ENCODE results near the gene PLPPR4. TPM values are rescaled to one million over a fixed set of nuclear protein-coding genes. Genes with fewer than 3 reads are reported as not detected.

PLPPR4 gene
- total RNA-seq, 4 donors from 2014 or later = 1.8 to 7.2 (median 3.4) TPM

DNA sequence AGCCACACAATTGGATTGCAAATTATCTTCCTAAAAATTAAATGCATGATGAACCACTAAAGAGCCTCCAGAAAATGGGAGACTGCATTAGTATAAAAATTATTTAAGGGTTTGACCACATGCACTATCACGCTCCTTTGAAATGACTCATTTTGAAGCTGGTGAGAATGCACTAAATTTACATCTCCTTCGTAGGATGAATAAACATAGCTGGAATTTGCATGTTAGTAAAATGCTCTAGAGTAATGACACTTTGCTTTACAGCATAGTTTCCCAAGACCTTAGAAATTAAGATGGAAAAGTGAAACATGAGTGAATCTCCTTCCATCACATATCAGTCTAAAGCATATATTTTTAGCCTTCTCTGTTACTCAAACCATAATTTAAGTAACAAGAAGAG lies 2.4 kb downstream of the PLPPR4 start:
- Histone ChIP-seq H3K9me3 (no peaks in the 10 kb centered on the region), H3K4me3 (no peak overlapping the region), H3K36me3 (no peaks in the 10 kb centered on the region), H3K27me3 (peaks cover 17% of the 10 kb centered on the region), H3K27ac (no peak overlapping the region), H3K4me1 (peaks cover 11% of the 10 kb centered on the region)
- TF ChIP-seq, protein P1, sequence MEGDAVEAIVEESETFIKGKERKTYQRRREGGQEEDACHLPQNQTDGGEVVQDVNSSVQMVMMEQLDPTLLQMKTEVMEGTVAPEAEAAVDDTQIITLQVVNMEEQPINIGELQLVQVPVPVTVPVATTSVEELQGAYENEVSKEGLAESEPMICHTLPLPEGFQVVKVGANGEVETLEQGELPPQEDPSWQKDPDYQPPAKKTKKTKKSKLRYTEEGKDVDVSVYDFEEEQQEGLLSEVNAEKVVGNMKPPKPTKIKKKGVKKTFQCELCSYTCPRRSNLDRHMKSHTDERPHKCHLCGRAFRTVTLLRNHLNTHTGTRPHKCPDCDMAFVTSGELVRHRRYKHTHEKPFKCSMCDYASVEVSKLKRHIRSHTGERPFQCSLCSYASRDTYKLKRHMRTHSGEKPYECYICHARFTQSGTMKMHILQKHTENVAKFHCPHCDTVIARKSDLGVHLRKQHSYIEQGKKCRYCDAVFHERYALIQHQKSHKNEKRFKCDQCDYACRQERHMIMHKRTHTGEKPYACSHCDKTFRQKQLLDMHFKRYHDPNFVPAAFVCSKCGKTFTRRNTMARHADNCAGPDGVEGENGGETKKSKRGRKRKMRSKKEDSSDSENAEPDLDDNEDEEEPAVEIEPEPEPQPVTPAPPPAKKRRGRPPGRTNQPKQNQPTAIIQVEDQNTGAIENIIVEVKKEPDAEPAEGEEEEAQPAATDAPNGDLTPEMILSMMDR (IDR thresholded peaks at IDR 0.05) = no peak
- TF ChIP-seq EP300 (IDR thresholded peaks at IDR 0.05) = no peak
- TF ChIP-seq POLR2AphosphoS5 (IDR thresholded peaks at IDR 0.05) = no peak
- TF ChIP-seq POLR2A (IDR thresholded peaks at IDR 0.05) = no peak
- 54% methylated on average over 2 of the region's 2 CpGs for WGBS
- no peak for DNase-seq (ENCODE audit: low spot score in 2 of 2)

DNA sequence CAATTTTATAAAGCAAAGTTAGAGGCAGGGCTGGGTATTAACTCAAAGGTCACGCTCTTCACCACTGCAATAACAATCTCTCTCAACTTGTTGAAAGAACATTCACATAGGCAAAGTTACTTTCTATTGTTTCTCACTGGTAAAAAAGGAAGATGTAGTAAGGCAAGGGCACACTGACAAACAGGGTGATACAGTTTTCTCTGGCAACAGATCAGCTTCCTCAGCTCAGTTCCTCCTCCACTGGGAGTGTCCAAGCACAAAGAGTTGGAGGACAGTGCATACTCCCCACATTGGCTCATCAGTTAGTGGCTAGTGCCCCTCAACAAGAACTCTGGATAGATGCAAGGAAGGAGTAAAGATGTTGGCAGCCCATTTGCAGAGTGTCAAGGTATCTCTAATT lies 3.7 kb downstream of the PLPPR4 start:
- Histone ChIP-seq H3K36me3 (no peaks in the 10 kb centered on the region), H3K27me3 (peaks cover 17% of the 10 kb centered on the region), H3K4me3 (no peak overlapping the region), H3K27ac (no peak overlapping the region), H3K4me1 (peaks cover 11% of the 10 kb centered on the region), H3K9me3 (no peaks in the 10 kb centered on the region)
- TF ChIP-seq POLR2AphosphoS5 (IDR thresholded peaks at IDR 0.05) (no peak), EP300 (IDR thresholded peaks at IDR 0.05) (no peak), POLR2A (IDR thresholded peaks at IDR 0.05) (no peak)
- TF ChIP-seq, protein P1 (IDR thresholded peaks at IDR 0.05) = no peak
- WGBS = 89% methylated on average over 1 of the region's 1 CpG
- DNase-seq (ENCODE audit: low spot score in 2 of 2) = no peak

DNA sequence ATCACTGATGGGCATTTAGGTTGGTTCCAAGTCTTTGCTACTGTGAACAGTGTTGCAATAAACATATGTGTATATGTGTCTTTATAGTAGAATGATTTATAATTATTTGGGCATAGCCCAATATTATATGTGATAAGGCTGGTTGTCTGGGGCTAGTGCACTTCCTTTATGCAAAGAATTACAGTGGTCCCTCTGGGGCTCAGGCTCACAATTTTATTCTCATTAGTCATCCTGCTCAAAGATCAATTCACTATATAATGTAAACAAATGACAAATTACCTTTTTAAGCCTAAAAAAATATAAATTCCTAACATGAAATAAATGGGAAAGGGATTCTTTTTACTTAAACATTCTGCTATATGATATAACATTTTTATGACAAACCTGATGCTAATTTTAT lies 5.0 kb downstream of the PLPPR4 start:
- TF ChIP-seq POLR2A (IDR thresholded peaks at IDR 0.05) = no peak
- TF ChIP-seq, protein P1 (IDR thresholded peaks at IDR 0.05) = no peak
- TF ChIP-seq EP300 (IDR thresholded peaks at IDR 0.05) = no peak
- no peak for TF ChIP-seq POLR2AphosphoS5 (IDR thresholded peaks at IDR 0.05)
- no peak overlapping the region for H3K4me3 ChIP-seq
- H3K27me3 ChIP-seq = peaks cover 9% of the 10 kb centered on the region
- H3K4me1 ChIP-seq = peaks cover 5% of the 10 kb centered on the region
- no peaks in the 10 kb centered on the region for H3K36me3 ChIP-seq
- DNase-seq (ENCODE audit: low spot score in 2 of 2) = no peak
- no peaks in the 10 kb centered on the region for H3K9me3 ChIP-seq
- no peak overlapping the region for H3K27ac ChIP-seq

DNA sequence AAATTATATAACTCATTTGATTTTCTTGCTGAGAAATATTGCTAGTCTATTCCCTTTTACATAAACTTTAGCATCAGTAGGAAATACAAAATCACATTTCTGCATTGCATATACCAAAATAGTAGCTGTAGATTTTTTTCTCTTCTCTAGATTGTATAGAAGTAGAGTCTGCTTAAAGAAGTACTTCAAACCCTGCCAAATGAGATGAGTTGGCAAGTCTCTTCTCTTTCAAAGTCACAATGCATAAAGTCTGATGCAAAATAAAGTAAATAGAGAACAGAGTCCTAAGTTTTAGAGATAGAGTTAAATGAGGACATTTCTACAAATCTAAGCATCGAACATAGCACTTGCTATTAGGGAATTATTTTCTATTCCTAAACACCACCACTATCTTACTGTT lies 6.4 kb downstream of the PLPPR4 start:
- no peak overlapping the region for H3K4me3 ChIP-seq
- 94% methylated on average over 1 of the region's 1 CpG for WGBS
- H3K36me3 ChIP-seq = no peaks in the 10 kb centered on the region

DNA sequence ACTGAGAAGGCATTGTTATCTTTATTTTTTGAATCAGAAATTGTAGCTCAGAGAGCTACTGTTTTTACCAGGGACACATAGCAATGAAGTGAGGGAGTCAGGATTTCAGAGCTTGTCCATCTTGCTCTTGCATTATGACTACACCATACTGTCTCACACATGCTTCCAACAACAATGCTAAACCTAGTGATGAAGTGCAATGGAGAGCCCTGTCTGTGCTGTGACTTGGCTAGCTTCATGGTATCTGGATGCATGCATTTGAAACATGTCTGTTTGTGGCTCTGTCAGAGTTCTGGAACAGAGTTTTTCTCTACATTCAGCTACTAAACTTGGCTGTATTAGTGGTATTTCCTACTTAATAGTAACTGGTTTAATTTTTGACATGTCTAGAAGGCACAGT lies 7.0 kb downstream of the PLPPR4 start:
- TF ChIP-seq POLR2AphosphoS5 (IDR thresholded peaks at IDR 0.05) = no peak
- no peak for TF ChIP-seq EP300 (IDR thresholded peaks at IDR 0.05)
- Histone ChIP-seq H3K27ac (no peak overlapping the region), H3K27me3 (peaks cover 1% of the 10 kb centered on the region), H3K4me1 (no peaks in the 10 kb centered on the region), H3K36me3 (no peaks in the 10 kb centered on the region), H3K4me3 (no peak overlapping the region), H3K9me3 (no peaks in the 10 kb centered on the region)
- no peak for DNase-seq (ENCODE audit: low spot score in 2 of 2)

More for the DNA sequence above, 6.4 kb downstream of the PLPPR4 start:
- H3K27me3 ChIP-seq = peaks cover 4% of the 10 kb centered on the region
- TF ChIP-seq, protein P1 (IDR thresholded peaks at IDR 0.05) = no peak
- TF ChIP-seq POLR2A (IDR thresholded peaks at IDR 0.05) (no peak), EP300 (IDR thresholded peaks at IDR 0.05) (no peak), POLR2AphosphoS5 (IDR thresholded peaks at IDR 0.05) (no peak)
- no peaks in the 10 kb centered on the region for H3K4me1 ChIP-seq
- DNase-seq (ENCODE audit: low spot score in 2 of 2) = no peak
- H3K9me3 ChIP-seq = no peaks in the 10 kb centered on the region
- no peak overlapping the region for H3K27ac ChIP-seq

DNA sequence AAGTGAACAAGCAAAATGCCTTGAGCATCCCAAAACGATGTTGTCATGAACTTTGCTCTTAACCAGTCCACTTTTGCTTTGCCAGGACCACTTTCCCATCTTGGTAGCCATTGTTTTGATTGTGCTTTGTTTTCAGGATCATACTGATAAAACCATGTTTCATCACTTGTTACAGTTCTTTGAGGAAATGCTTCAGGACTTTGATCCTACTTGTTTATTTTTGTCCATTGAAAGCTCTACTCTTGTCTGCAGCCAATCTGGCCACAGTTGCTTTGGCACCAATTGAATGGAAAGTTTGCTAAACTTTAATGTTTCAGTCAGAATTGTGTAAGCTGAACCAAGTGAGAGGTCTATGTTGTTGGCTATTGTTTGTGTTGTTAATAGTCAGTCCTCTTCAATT lies 12.8 kb downstream of the PLPPR4 start:
- Histone ChIP-seq H3K9me3 (no peaks in the 10 kb centered on the region), H3K27me3 (no peaks in the 10 kb centered on the region), H3K36me3 (no peaks in the 10 kb centered on the region), H3K4me1 (no peaks in the 10 kb centered on the region), H3K4me3 (no peak overlapping the region), H3K27ac (no peak overlapping the region)
- TF ChIP-seq POLR2AphosphoS5 (IDR thresholded peaks at IDR 0.05) (no peak), POLR2A (IDR thresholded peaks at IDR 0.05) (no peak), EP300 (IDR thresholded peaks at IDR 0.05) (no peak)
- TF ChIP-seq, protein P1 (IDR thresholded peaks at IDR 0.05) = no peak
- no peak for DNase-seq (ENCODE audit: low spot score in 2 of 2)
- WGBS = 58% methylated on average over 1 of the region's 1 CpG

All from suprapubic skin (tissue), 4 donors.